ENCODE data around the gene EZH2. TPM values are rescaled to one million over a fixed set of nuclear protein-coding genes. Genes with fewer than 3 reads are reported as not detected.

EZH2 gene
- total RNA-seq, 1 donor from 2014 or later, result 2.3 TPM

DNA sequence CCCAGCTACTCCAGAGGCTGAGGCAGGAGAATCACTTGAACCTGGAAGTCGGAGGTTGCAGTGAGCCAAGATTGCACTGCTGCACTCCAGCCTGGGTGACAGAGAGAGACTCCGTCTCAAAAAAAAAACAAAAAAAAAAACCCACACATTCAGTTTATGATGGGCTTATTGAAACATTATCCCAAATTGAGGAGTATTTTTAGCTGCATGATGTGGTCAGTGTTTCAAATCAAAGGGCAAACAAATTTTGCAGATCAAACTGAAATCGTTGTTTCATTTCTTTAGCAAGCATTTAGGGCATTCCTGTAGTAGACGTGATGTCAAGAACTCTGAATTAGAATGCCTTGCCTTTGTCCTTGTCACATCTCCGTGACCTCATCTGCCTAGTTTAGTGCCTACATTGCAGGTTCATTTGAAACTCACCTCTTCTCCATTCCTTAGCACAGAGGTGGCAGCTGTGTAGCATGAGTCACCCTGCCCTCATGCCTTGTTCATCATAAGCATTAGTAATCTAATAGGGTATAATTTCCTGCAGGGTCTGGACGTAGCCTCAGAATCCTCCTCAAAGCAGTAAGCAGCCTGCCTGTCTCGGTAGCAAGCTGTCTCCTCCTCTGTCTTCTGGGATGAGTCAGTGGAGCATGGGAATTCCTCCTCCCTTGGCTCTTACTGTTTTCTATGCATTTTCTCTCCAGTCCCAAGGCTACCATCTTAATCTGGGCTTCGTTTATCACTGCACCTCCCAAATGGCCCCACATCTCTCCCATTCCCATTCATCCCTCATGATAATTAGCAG lies 111.6 kb downstream of the EZH2 start:
- DNase-seq (ENCODE audit: low spot score), result no peak

DNA sequence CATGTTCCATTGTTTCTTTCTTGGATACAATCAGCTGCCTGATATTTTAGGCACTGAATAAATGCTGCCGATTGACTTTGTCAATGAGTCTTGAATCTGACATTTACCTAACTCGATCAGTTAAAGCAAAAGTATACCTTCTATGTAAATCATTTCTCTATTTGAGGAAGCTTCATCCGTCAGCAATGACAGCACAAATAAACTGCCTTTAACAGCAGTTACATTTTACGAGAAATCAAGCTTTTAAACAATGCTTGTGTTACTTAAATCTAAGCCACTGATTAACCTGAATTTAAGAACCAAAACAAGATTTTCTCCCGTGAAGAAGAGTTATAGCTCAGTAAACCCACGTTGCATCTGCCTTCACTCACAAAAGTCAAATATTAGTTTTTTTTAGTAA lies 114.1 kb downstream of the EZH2 start:
- DNase-seq (ENCODE audit: low spot score), result no peak

DNA sequence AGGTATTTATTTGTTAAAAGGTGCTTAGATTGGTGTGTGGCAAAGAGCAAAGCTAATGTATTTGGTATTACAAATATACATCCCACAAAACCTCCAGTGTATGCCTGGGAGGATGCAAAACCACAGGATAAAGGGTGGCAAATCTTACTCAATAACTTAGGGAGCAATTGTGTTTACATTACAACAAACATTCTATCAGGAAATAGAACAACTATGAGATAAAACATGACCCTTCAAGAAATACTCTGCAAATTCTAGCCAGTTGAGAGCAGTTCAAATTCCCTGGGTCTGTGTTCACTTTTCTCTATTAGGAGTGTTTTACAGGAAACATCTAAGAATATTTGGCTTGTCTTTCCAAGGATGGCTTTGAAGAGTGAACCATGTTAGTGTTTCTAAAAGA lies 120.5 kb downstream of the EZH2 start:
- no peak for DNase-seq (ENCODE audit: low spot score)

DNA sequence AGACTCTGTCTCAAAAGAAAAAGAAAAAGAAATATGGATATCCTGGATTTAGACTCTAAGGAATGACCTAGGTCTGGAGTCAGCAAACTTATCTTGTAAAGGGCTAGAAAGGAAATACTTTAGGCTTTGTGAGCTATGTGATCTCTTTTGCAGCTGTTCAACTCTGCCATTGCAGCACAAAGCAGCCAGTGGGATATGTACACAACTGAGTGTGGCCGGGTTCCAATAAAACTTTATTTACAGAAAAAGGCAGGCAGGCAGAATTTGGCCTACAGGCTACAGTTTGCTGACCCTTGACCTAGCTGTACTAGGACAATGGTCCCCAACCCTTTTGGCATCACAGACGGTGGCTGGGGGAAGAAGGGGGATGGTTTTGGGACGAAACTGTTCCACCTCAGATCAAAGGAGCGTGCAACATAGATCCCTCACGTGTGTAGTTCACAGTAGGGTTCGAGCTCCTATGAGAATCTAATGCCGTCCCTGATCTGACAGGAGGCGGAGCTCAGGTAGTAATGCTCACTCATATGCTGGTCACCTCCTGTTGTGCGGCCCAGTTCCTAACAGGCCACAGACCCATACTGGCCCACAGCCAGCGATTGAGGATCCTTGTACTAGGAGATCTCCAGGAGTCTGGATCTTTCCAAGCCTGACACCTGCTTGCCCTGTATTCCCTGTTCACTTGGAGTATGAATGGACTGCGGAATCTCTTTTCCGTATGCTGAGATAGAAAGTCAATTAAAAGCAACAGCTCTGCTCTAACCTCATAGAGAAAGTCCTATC lies 122.4 kb downstream of the EZH2 start:
- DNase-seq (ENCODE audit: low spot score), result no peak

Other genes with a start within 250 kb of the EZH2 start
- 50.6 TPM for gene CUL1, start 185.4 kb downstream of the EZH2 start, total RNA-seq
- gene PDIA4, start 144.2 kb upstream of the EZH2 start, total RNA-seq, result 101 TPM
- 3.8 TPM for gene ZNF786, start 206.4 kb upstream of the EZH2 start, total RNA-seq
- 0.64 TPM for gene ZNF425, start 242.0 kb upstream of the EZH2 start, total RNA-seq

Data from mesenteric fat pad (tissue), 1 donor.